Dedifferentiated amniotic fluid mesenchymal stem cell (primary cell): ENCODE measurements around the gene KIF12.
"Not testable (repeated sequence)": the region's sequence is repeated elsewhere in the genome, so short reads cannot be mapped to it uniquely, and the experiment has no call there.

Experiments
- DNase-seq: peaks from one replicate; pipeline ENCODE4 v3.0.0-alpha.2; 2016; ENCODE audit errors: extremely low spot score

The KIF12 gene

GRCh38 chr9:114046875-114047274 lies 52.2 kb downstream of the KIF12 start:
- no peak for DNase-seq

DNA sequence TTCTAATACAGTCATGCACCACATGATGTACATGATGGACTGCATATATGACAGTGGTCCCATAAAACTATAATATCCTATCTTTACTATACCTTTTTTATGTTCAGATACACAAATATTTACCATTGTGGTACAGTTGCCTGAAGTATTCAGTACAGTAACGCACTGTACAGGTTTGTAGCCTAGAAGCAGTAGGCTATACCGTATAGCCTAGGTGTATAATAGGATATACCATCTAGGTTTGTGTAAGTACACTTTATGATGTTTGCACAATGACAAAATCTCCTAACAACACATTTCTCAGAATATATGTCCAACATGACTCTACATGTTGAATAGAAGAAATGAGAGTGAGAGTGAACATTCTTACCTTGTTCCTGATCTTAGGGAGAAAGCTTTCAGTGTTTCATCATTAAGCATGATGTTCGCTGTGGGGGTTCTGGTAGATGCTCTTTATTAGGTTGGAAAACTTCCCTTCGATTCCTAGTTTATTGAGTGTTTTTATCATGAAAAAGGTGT lies 52.8 kb downstream of the KIF12 start:
- no peak for DNase-seq

- DNase-seq: not testable (repeated sequence)
These were observed 55.4 kb downstream of the KIF12 start for GRCh38 chr9:114043660-114044059.
